HL-60 (cell line): ENCODE results near the gene DUSP1.

ENCODE experiments used
- DNase-seq, 2 experiments: peaks; one replicate each; pipeline ENCODE4 v3.0.0-alpha.2; 2010 to 2020; ENCODE audit warnings: low read depth in 1 of 2, low spot score in 1 of 2
- H3K27ac ChIP-seq: fragments of 250-450 bp; sonication (Bioruptor Pico); replicated peaks from 2 replicates; pipeline ENCODE4 v1.5.1; 2020; ENCODE audit warnings: mild to moderate bottlenecking, moderate library complexity
- H3K27me3 ChIP-seq: fragments of 250-450 bp; sonication (Bioruptor Pico); 2 replicates; pipeline ENCODE4 v1.5.1; 2021; ENCODE audit warnings: mild to moderate bottlenecking, moderate library complexity; ENCODE audit not compliant: insufficient read depth, poor library complexity, severe bottlenecking
- H3K4me3 ChIP-seq: replicated peaks from 2 replicates; pipeline ENCODE4 v1.5.1; 2011; ENCODE audit warnings: mild to moderate bottlenecking, control low read depth, low read length; ENCODE audit not compliant: insufficient read depth
- CTCF ChIP-seq: IDR thresholded peaks from one replicate; pipeline ENCODE4 v1.5.1; 2011; ENCODE audit warnings: low read length, control low read depth, inconsistent platforms; ENCODE audit not compliant: insufficient read depth
- GABPA ChIP-seq: IDR thresholded peaks from 2 replicates; pipeline ENCODE4 v1.6.1; 2012; ENCODE audit warnings: low read depth
- POLR2AphosphoS5 ChIP-seq: IDR thresholded peaks from 2 replicates; pipeline ENCODE4 v1.6.1; 2012; ENCODE audit warnings: low read depth
- REST ChIP-seq: IDR thresholded peaks from 2 replicates; pipeline ENCODE4 v1.6.1; 2012; ENCODE audit warnings: low read depth; ENCODE audit not compliant: insufficient replicate concordance
- SPI1 ChIP-seq: IDR thresholded peaks from 2 replicates; pipeline ENCODE4 v1.6.1; 2012; ENCODE audit warnings: low read depth, mild to moderate bottlenecking, borderline replicate concordance

Gene DUSP1

GRCh38 chr5:172739375-172739774, 31.6 kb downstream of the DUSP1 start:
- DNase-seq, result no peak
- Histone ChIP-seq H3K4me3 (no peak overlapping the region), H3K27me3 (no peaks in the 10 kb centered on the region), H3K27ac (no peak overlapping the region)
- TF ChIP-seq CTCF, result no peak
- no peak for TF ChIP-seq REST

GRCh38 chr5:172736508-172737135, 34.4 kb downstream of the DUSP1 start:
- no peak for DNase-seq
- no peaks in the 10 kb centered on the region for H3K27me3 ChIP-seq
- H3K4me3 ChIP-seq, result no peak overlapping the region
- TF ChIP-seq GABPA (no peak), SPI1 (no peak), POLR2AphosphoS5 (no peak), CTCF (no peak), REST (no peak)
- no peak overlapping the region for H3K27ac ChIP-seq

- no peak overlapping the region for H3K27ac ChIP-seq
- DNase-seq, result no peak
- no peak for TF ChIP-seq REST
- no peak for TF ChIP-seq POLR2AphosphoS5
- no peak for TF ChIP-seq CTCF
- no peak for TF ChIP-seq GABPA
- no peak for TF ChIP-seq SPI1
Observed at GRCh38 chr5:172735141-172735831, 35.7 kb downstream of the DUSP1 start.

More at GRCh38 chr5:172735141-172735831, 35.7 kb downstream of the DUSP1 start:
- no peak overlapping the region for H3K4me3 ChIP-seq
- H3K27me3 ChIP-seq, result no peaks in the 10 kb centered on the region
